ENCODE measurements around the gene PRG2. TPM values are rescaled to one million over a fixed set of nuclear protein-coding genes. Genes with fewer than 3 reads are reported as not detected.

Gene PRG2
- total RNA-seq, 1 experiment from 2014 or later: 0.57 TPM

DNA sequence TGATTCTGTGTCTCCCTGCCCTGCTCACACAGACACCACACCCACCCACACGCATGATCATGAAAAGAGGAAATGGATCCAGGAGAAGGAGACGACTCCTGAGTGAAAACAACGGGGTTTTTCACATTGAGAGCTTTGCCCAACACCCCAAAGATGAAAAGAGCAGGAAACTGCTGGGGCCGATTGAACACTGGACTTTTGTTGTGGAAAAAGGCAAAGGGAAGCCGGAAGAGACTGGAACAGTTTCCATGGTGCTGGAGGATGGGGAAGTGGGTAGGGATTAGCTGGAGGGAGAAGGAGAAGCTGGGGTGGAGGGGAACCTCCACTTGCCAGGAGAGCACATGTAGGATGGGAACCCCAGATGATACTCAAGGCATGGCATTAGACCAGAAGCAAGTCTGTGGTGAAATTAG is 41.7 kb upstream of the PRG2 start (continued):
- TF ChIP-seq, protein P1, sequence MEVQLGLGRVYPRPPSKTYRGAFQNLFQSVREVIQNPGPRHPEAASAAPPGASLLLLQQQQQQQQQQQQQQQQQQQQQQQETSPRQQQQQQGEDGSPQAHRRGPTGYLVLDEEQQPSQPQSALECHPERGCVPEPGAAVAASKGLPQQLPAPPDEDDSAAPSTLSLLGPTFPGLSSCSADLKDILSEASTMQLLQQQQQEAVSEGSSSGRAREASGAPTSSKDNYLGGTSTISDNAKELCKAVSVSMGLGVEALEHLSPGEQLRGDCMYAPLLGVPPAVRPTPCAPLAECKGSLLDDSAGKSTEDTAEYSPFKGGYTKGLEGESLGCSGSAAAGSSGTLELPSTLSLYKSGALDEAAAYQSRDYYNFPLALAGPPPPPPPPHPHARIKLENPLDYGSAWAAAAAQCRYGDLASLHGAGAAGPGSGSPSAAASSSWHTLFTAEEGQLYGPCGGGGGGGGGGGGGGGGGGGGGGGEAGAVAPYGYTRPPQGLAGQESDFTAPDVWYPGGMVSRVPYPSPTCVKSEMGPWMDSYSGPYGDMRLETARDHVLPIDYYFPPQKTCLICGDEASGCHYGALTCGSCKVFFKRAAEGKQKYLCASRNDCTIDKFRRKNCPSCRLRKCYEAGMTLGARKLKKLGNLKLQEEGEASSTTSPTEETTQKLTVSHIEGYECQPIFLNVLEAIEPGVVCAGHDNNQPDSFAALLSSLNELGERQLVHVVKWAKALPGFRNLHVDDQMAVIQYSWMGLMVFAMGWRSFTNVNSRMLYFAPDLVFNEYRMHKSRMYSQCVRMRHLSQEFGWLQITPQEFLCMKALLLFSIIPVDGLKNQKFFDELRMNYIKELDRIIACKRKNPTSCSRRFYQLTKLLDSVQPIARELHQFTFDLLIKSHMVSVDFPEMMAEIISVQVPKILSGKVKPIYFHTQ (CRISPR knock-in tag; IDR thresholded peaks at IDR 0.05): no peak
- TF ChIP-seq ELF4 (CRISPR knock-in tag; IDR thresholded peaks at IDR 0.05; ENCODE audit: low read depth) (no peak), EMX1 (CRISPR knock-in tag; IDR thresholded peaks at IDR 0.05) (no peak), FOXP1 (CRISPR knock-in tag; IDR thresholded peaks at IDR 0.05; ENCODE audit: borderline replicate concordance) (no peak), JUN (CRISPR knock-in tag; IDR thresholded peaks at IDR 0.05) (no peak)
- TF ChIP-seq, protein P2, sequence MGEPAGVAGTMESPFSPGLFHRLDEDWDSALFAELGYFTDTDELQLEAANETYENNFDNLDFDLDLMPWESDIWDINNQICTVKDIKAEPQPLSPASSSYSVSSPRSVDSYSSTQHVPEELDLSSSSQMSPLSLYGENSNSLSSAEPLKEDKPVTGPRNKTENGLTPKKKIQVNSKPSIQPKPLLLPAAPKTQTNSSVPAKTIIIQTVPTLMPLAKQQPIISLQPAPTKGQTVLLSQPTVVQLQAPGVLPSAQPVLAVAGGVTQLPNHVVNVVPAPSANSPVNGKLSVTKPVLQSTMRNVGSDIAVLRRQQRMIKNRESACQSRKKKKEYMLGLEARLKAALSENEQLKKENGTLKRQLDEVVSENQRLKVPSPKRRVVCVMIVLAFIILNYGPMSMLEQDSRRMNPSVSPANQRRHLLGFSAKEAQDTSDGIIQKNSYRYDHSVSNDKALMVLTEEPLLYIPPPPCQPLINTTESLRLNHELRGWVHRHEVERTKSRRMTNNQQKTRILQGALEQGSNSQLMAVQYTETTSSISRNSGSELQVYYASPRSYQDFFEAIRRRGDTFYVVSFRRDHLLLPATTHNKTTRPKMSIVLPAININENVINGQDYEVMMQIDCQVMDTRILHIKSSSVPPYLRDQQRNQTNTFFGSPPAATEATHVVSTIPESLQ (CRISPR knock-in tag; IDR thresholded peaks at IDR 0.05): no peak
- TF ChIP-seq, protein P3, sequence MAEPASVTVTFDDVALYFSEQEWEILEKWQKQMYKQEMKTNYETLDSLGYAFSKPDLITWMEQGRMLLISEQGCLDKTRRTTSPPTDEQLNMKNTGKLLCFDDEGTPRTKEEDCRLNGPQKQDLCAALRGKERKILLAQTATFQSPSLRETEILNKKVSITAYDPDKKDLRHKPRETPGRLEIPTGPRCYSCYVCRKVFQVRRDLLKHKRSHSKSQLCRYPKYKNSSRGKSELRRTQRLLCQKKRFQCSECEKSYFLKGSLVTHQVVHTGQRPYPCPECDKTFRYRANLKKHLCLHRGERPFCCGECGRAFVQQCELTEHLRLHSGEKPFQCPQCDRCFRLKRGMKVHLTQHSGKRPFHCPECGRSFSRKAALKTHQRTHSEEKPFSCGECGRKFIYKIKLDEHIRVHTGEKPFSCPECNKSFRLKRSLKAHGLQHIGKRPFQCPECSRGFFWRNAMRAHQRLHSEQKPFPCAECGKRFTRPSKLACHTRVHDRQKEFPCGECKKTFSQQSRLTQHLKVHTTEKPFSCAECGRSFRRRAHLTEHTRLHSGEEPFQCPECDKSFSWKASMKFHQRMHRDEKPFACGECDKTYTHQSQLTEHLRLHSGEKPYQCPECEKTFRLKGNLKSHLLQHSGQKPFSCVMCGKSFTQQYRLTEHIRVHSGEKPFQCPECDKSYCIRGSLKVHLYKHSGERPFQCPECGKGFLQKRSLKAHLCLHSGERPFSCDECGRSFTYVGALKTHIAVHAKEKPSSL (CRISPR knock-in tag; conservative IDR thresholded peaks at IDR 0.05): no peak
- TF ChIP-seq, protein P4, sequence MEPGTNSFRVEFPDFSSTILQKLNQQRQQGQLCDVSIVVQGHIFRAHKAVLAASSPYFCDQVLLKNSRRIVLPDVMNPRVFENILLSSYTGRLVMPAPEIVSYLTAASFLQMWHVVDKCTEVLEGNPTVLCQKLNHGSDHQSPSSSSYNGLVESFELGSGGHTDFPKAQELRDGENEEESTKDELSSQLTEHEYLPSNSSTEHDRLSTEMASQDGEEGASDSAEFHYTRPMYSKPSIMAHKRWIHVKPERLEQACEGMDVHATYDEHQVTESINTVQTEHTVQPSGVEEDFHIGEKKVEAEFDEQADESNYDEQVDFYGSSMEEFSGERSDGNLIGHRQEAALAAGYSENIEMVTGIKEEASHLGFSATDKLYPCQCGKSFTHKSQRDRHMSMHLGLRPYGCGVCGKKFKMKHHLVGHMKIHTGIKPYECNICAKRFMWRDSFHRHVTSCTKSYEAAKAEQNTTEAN (CRISPR knock-in tag; IDR thresholded peaks at IDR 0.05): no peak

DNA sequence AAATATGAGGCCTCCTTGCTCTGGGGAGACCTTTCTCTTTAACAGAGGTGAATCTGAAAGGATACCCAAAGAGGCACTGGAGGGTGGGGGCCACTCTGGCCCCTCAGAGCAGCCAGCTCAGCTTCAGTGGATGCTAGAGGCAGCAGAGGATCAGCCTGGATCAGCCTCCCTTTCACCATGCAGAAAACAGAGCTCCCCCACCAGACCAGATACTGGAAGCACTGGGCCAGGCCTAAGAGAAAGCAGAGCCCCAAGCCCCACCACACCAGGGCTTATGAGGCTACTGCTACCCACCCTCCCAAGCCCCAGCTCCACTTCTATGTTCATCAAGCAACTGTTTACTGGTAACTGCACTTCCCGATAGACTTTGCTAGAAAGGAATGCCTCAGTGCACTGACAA is 40.5 kb upstream of the PRG2 start:
- Mint-ChIP-seq H3K9me3 (no peaks in the 10 kb centered on the region), H3K36me3 (0 out of 2 replicates have a peak, but pooled peaks cover under 1% of the 10 kb centered on the region), H3K27me3 (ENCODE audit: low read depth) (peaks cover 38% of the 10 kb centered on the region), H3K4me3 (no peak overlapping the region), H3K27ac (no peak overlapping the region), H3K4me1 (peaks cover 17% of the 10 kb centered on the region)
- TF ChIP-seq CREB1 (CRISPR knock-in tag; IDR thresholded peaks at IDR 0.05): no peak
- TF ChIP-seq, protein P5, sequence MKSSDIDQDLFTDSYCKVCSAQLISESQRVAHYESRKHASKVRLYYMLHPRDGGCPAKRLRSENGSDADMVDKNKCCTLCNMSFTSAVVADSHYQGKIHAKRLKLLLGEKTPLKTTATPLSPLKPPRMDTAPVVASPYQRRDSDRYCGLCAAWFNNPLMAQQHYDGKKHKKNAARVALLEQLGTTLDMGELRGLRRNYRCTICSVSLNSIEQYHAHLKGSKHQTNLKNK (CRISPR knock-in tag; IDR thresholded peaks at IDR 0.05): no peak
- TF ChIP-seq, protein P4 (CRISPR knock-in tag; IDR thresholded peaks at IDR 0.05): no peak
- TF ChIP-seq, protein P6, sequence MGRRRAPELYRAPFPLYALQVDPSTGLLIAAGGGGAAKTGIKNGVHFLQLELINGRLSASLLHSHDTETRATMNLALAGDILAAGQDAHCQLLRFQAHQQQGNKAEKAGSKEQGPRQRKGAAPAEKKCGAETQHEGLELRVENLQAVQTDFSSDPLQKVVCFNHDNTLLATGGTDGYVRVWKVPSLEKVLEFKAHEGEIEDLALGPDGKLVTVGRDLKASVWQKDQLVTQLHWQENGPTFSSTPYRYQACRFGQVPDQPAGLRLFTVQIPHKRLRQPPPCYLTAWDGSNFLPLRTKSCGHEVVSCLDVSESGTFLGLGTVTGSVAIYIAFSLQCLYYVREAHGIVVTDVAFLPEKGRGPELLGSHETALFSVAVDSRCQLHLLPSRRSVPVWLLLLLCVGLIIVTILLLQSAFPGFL (CRISPR knock-in tag; IDR thresholded peaks at IDR 0.05; ENCODE audit: borderline replicate concordance): no peak
- DNase-seq (ENCODE audit: low spot score) (peak; percentile 35), ATAC-seq (peak; percentile 72)
- CTCF ChIA-PET: interaction anchor here (0.5 to 1.9 kb wide), 12 partner anchors 27 to 317 kb away, joined by 3 to 36 read pairs (median 5); partner anchors contain the start of genes PRG3 and RTN4RL2
- POLR2A ChIA-PET: no interaction called here

Data from WTC11 (cell line).